Ectodermal cell (in vitro differentiated cells): Measurements from ENCODE around the gene NR2F6.

ENCODE experiments used
- H3K27ac ChIP-seq: 2 replicates; pipeline ENCODE4 v1.7.0; 2013; ENCODE audit warnings: mild to moderate bottlenecking, low read depth, low read length; ENCODE audit not compliant: insufficient read depth, poor library complexity, severe bottlenecking
- H3K27me3 ChIP-seq: 2 replicates; pipeline ENCODE4 v1.7.0; 2013; ENCODE audit warnings: mild to moderate bottlenecking, low read length; ENCODE audit not compliant: insufficient read depth, control insufficient read depth, poor library complexity, severe bottlenecking
- H3K36me3 ChIP-seq: one replicate; pipeline ENCODE4 v1.7.0; 2013; ENCODE audit warnings: low read length; ENCODE audit not compliant: control insufficient read depth, insufficient read depth
- H3K4me1 ChIP-seq: one replicate; pipeline ENCODE4 v1.7.0; 2013; ENCODE audit warnings: low read length; ENCODE audit not compliant: control insufficient read depth, insufficient read depth
- H3K4me3 ChIP-seq: 2 replicates; pipeline ENCODE4 v1.7.0; 2013; ENCODE audit warnings: low read depth, low read length, control low read depth; ENCODE audit not compliant: insufficient read depth
- H3K9me3 ChIP-seq: 2 replicates; pipeline ENCODE4 v1.7.0; 2013; ENCODE audit warnings: mild to moderate bottlenecking, low read length, moderate library complexity; ENCODE audit not compliant: control insufficient read depth
- WGBS, 2 experiments: methylation state at CpG; one replicate each; pipeline ENCODE4 v1.1.7; 2013; ENCODE audit warnings: missing lambda C conversion rate in 2 of 2; 5-methylcytosine and 5-hydroxymethylcytosine counted together

NR2F6 gene

GRCh38 chr19:17248011-17248776 is 2.5 kb upstream of the NR2F6 start:
- Histone ChIP-seq H3K36me3 (no peaks in the 10 kb centered on the region), H3K9me3 (no peaks in the 10 kb centered on the region), H3K4me1 (peaks cover 24% of the 10 kb centered on the region), H3K27ac (no peak overlapping the region), H3K4me3 (no peak overlapping the region), H3K27me3 (no peaks in the 10 kb centered on the region)
- WGBS, 2 experiments, result 40 to 42% methylated on average over 21 of the region's 21 CpGs

DNA sequence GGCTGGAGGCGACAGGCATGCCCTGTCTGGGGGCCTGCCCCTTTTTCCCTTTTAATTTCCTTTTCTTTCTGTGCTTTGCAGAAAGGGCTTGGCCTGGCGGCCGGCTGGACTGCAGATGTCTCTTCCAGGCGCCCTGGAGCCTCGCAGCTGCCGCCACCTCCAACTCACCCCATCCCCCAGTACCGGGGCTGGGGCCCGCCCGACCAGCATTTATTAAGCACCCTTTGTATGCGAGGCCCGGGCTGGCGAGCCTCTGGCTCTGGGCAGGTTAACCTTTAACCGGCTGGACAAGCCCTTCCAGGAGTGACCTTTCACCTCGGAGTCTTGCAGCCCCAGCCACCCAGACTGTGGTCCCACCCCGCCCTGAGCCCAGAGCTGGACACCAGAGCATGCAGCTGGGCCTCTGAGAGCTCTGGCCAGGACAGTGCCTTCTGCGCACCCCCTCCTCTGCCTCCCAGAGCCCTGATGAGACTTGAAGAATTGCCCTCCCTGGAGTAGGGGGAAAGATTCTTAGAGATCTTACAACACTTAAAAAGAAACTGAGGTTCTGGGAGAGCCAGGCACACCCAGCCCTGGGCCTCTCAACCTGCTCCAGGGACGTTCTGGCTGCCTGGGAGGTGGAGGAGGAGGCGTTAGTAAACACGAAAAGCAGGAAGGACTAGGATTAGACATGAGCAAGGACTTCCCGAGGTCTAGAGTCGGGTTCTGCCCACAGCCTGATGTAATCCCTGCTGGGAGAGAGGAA is 1.1 kb upstream of the NR2F6 start:
- Histone ChIP-seq H3K9me3 (no peaks in the 10 kb centered on the region), H3K27me3 (no peaks in the 10 kb centered on the region), H3K36me3 (no peaks in the 10 kb centered on the region), H3K4me3 (peak overlapping the region; percentile 36), H3K4me1 (peaks cover 24% of the 10 kb centered on the region), H3K27ac (peak overlapping the region; percentile 89)
- WGBS, 2 experiments, result 16 to 17% methylated on average over 21 of the region's 21 CpGs

- Histone ChIP-seq H3K4me3 (peak overlapping the region; percentile 72), H3K27ac (no peak overlapping the region), H3K36me3 (no peaks in the 10 kb centered on the region), H3K4me1 (peaks cover 35% of the 10 kb centered on the region), H3K9me3 (no peaks in the 10 kb centered on the region), H3K27me3 (no peaks in the 10 kb centered on the region)
- 0% methylated on average over 100 of the region's 100 CpGs for WGBS, 2 experiments
Observed at GRCh38 chr19:17244618-17245534, 843 bp downstream of the NR2F6 start.

- Histone ChIP-seq H3K27ac (no peak overlapping the region), H3K9me3 (no peaks in the 10 kb centered on the region), H3K4me3 (peak overlapping the region; percentile 72), H3K36me3 (no peaks in the 10 kb centered on the region), H3K4me1 (peaks cover 36% of the 10 kb centered on the region), H3K27me3 (no peaks in the 10 kb centered on the region)
- WGBS, 2 experiments, result 1 to 2% methylated on average over 52 of the region's 52 CpGs
Observed at GRCh38 chr19:17243830-17244617, 1.7 kb downstream of the NR2F6 start.

DNA sequence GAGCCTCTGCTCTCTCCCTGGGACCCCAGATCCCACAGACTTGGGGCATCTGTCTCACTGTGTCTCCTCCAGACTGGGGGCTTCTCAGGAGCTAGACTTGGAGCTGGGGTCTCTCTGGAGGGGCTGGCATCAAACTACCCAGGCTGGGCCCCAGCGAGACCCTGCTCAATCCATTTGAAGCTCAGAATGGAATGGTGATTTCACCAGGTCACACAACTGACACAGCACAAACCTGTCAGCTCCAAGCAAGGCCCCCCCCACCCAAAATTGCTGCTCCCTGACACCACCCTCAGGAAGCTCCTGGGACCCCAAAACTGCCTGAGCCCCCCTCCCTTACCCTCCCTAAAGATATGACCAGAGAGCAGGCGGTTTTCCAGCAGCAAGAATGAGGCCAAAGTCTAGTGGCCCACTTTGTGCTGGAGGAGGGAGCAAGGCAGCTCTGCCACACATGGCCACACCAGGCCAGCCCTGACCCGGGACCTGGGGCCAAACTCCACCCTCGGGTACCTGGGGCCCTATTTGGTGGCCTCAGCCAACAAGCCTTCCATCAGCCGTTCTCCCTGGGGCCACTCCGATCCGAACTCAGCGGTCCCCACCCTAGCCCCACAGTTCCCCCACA is 2.4 kb downstream of the NR2F6 start:
- Histone ChIP-seq H3K27ac (no peak overlapping the region), H3K9me3 (no peaks in the 10 kb centered on the region), H3K4me3 (peak overlapping the region; percentile 72), H3K27me3 (no peaks in the 10 kb centered on the region), H3K36me3 (peaks cover 6% of the 10 kb centered on the region), H3K4me1 (peaks cover 36% of the 10 kb centered on the region)
- WGBS, 2 experiments, result 39 to 40% methylated on average over 8 of the region's 8 CpGs

DNA sequence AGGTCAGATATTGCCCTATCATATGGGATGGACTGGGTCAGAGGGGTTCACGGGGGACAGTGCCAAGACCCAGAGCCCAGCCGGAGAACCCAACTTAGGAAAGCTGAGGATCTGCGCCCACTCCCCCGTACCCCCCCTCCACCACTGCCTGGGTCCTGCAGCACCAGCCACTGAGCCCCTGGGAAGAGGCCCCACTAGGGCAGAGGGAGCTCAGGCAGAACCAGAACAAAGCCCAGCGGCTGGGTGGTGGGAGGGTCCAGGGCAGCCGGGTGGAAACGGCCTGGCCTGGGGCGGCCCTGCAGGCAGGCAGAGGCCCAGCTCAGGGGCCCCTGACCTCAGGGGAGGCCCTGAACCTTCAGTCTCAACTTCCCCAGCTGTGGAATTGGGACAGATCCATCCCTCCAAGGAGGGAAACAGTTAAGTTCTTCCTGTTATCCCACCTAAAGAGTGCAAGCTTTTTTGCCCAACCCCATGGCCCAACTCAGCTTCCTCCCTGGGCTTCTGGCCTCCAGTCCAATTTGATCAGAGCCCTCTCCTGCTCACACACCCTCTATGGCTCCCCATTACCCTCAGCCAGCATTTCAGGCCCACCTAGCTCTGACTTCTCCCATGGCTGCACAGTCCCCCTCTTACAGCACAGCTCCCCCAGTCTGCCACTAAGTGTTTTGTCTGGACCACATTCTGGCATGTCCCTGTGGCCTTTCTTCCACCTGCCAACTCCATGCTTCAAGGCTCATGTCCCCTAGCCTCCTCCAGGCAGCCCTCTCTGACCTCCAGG is 3.1 kb downstream of the NR2F6 start:
- Histone ChIP-seq H3K27ac (no peak overlapping the region), H3K9me3 (no peaks in the 10 kb centered on the region), H3K4me1 (peaks cover 29% of the 10 kb centered on the region), H3K36me3 (peaks cover 9% of the 10 kb centered on the region), H3K27me3 (no peaks in the 10 kb centered on the region), H3K4me3 (no peak overlapping the region)
- 62 to 66% methylated on average over 8 of the region's 8 CpGs for WGBS, 2 experiments

DNA sequence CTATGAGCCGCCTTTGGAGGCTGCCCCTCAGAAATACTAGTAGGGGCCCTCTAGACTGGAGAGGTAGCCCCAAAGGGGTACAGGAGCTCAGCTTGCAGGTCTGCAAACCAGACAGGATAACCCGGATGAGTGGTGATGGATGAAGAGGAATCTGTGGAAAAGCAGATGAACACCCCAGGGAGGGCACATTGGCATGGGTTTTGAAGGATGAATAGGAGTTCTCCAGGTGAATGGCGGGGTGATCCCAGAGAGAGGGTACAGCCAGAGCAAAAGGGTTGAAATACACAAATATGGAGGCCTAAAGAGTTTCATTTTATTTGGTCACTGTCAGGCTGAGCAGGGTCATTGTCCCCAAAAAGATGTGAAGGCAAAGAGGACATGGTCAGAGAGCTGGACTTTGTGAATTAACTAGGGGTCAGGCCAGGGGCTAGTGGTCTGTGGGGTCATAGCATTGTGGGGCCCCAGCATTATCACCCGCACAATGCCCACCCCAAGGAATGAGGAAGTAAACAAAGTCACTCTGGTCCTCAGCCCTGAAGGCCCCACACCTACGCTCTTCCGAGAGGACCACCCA is 4.8 kb downstream of the NR2F6 start:
- Histone ChIP-seq H3K27ac (peak overlapping the region; percentile 17), H3K27me3 (no peaks in the 10 kb centered on the region), H3K4me3 (no peak overlapping the region), H3K9me3 (no peaks in the 10 kb centered on the region), H3K36me3 (peaks cover 9% of the 10 kb centered on the region), H3K4me1 (peaks cover 16% of the 10 kb centered on the region)
- 95 to 96% methylated on average over 6 of the region's 6 CpGs for WGBS, 2 experiments

DNA sequence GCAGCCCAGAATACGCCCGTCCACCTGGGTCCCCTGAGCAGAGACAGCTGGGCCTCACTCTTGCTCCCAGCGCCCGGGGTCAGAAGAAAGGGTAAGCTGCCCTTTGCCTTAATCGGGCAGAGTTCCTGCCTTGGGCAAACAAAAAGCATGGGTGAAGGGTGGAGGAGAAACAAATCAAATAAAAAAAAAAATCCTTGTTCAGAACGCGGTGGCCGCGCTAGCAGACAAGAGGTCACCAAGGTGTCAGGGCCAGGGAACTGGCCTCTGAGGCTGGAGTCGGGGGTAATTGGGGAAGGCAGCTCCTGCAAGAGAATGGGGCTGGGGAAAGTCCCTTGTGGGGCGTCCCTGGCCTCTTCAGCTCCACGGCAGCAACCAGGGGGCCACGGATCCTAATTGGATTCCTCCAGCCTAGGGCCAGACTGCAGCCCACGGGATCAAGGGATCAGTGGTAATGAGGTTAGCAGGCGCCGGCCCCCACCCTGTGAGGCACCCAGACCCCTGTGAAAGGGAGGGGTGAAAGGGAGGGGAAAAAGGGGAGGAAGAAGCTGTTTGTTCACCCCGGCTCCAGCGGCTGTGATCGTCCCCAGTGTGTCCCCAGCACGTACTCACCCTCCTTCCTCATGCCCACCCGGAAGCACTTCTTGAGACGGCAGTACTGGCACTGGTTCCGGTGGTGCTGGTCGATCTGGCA is 5.5 kb downstream of the NR2F6 start:
- WGBS, 2 experiments, result 89% methylated on average over 24 of the region's 24 CpGs
- H3K4me3 ChIP-seq, result no peak overlapping the region
- no peaks in the 10 kb centered on the region for H3K27me3 ChIP-seq
- H3K27ac ChIP-seq, result peak overlapping the region; percentile 17
- no peaks in the 10 kb centered on the region for H3K9me3 ChIP-seq
- peaks cover 16% of the 10 kb centered on the region for H3K4me1 ChIP-seq
- peaks cover 9% of the 10 kb centered on the region for H3K36me3 ChIP-seq
